ENCODE data around the gene CYFIP1.

CYFIP1 gene

DNA sequence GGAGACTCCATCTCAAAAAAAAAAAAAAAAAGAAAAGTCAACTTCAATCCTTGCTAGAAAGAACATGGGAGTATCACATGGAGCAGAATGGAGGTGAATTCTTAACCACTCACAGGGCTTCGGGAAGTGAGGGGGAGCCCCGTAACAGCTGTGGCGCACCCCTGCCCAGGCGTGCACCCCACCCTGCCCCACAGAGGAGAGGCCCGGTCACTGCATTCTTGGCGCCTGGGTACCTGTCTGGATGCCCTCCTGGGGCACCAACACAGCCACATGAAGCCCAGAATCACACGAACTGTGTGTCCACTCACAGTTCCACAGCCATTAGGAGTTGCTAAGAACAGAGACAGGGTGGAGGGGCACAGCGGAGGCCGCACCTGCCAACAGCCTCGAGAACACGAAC is 89.9 kb downstream of the CYFIP1 start:
- no peak for DNase-seq (ENCODE audit: low read depth in 2 of 2)

DNA sequence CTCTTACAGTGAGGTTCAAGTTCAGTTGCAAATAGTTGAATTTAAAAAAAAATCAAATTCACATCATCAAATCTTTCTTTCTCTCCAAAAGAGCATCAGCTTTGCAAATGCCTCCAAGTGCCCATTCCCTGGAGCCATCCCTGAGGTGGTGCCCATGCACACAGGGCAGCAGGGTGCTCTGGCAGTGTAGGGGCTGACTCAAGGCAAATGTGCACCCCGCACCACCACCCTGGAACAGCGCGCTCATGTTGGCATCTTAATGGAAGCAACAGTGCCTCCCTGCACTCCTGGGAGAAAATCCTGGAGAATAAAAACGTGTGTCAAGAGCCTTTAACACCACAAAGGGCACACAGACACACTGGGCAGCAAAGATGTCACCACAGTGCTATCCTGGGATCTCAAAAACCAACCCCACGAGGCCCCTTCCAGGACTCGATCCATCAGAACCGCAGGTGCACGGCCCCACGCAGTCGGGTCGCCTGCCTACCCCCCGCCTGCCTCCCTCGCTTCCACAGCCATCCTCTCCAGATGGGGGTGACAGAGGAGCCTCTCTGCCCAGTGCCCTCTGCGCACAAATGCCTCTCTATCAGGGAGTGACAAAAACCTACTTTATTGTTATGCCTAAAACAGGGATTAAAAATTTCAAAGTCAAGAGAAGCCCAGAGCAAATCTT is 90.9 kb downstream of the CYFIP1 start:
- DNase-seq (ENCODE audit: low read depth in 2 of 2): no peak

DNA sequence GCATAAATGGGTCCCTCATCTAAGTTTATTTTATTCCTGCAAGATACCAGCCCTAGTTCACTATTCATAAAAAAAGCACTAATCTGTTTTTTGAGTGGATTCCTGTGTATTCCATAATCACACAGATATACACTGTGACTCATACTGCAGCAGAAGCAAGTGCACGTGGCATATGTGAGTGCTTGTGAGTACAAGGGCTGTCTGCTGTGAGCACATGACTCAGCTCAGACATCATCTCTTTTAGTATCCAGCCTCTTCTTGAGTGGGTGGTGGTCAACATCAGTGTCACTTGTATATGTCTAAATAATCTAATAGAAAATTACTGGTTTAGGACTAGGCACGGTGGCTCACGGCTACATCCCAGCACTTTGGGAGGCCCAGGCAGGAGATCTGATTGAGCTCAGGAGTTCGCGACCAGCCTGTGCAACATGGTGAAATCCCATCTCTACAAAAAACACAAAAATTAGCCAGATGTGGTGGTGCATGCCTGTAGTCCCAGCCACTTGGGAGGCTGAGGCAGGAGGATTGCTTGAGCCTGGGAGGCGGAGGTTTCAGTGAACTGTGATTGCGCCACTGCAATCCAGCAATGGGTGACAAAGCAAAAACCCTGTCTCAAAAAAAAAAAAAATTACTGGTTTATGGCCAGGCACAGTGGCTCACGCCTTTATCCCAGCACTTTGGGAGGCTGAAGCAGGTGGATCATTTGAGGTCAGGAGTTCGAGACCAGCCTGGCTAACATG is 91.9 kb downstream of the CYFIP1 start:
- DNase-seq (ENCODE audit: low read depth in 2 of 2): no peak

DNA sequence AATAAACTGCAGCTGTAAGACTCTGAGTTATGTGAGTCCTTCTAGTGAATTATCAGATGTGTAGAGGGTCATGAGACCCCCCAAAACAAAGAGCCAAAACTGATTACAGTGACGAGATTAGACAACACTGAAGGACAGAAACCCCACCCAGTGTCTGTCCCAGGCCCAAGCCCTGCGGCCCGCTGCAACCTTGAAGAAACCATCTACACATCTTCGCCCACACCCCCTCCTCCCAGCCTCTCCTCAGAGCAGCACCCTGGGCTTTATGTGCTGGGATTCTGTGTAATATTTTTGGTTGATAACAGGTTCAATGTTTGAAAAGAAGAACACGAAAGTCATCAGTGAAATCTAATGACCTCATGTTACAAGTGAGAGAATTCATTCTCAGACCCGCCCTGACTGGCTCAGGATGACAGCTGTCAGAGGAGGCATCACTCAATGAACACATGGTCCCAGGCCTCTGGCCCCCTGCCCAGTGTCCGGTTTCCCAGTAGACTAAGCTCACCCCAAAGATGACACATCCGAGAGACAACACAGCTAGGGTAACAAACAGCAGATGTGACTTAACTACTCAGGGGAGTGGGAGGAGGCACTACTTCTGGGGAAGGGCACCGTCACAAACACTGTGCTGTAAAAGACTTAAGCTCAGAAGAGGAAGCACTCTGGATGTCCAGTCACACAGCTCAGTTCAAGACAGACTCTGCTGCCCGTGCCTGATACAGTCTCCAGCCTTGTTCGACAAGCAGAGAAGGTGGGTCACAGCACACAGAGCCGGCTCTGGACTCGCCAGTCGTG is 92.8 kb downstream of the CYFIP1 start:
- DNase-seq (ENCODE audit: low read depth in 2 of 2): no peak

DNA sequence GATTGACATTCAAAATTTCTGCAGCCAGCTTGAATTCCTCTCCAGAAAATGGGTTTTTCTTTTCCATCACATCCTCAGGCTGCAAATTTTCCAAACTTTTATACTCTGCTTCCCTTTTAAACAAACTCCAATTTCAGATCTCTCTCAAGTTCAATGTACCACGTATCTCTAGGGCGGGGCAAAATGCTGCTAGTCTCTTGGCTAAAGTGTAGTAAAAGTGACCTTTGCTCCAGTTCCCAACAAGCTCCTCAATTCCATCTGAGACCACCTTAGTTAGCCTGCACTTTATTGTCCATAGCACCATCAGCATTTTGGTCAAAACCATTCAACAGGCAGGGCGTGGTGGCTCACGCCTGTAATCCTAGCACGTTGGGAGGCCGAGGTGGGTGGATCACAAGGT is 95.0 kb downstream of the CYFIP1 start:
- DNase-seq (ENCODE audit: low read depth in 2 of 2): no peak

DNA sequence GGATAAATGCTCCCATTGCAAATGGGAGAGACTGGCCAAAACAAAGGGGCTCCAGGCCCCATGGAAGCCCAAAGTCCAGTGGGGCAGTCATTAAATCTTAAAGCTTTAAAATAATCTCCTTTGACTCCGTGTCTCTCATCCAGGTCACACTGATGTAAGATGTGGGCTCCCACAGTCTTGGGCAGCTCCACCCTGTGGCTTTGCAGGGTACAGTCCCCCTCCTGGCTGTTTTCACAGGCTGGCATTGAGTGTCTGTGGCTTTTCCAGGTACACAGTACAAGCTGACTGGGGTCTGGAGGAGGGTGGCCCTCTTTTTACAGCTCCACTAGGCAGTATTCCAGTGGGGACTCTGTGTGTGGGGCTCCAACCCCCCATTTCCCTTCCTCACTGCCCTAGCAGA is 95.8 kb downstream of the CYFIP1 start:
- no peak for DNase-seq (ENCODE audit: low read depth in 2 of 2)

DNA sequence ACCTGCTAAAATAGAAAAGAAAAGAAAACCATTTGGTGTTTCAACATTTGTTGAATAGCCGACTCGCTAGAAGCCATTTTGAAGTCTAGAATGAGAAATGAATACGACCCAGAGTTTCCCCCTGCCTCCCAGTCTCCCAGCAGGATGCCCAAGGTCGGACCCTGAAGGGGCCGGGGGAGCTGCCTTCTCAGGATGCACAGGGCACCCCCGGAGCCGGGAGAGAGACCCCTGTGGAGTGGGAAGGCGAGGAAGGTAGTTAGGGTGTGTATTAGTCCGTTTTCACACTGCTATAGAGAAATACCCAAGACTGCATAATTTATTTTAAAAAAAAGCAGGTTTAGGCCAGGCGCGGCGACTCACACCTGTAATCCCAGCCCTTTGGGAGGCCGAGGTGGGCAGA is 97.0 kb downstream of the CYFIP1 start:
- DNase-seq (ENCODE audit: low read depth in 2 of 2): no peak

DNA sequence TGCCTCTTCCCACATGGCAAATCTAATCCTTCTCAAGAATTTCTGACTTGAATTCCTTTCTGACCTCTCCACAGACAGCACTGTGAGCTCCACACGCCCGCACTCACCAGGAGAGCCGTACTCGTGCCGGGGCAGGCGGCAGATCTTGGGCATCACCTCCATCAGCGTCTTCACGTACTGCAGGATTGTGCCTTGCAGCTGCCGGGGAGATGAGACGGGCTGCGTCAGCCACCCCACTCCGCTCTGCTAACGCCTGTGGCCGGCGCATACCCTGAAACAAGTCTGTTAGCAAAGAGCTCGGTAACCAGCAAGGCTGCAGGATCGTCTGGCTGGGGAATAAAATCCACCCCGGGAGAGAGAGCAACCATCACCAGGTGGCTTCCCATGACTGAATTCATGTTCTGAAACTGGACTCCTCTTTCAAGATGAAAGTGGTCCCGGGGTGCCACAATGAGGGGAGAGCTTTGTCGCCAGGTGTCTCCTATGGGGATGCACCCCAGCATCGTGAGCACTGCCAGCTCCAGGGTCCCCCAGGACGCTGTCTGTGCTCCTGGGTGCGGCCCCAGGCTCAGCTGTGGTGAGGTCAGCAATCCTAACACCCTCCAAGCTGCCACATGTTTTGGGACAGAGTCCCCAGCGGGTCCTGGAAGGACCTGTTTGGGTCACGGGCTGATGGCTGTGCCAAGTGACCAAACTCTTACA is 98.3 kb downstream of the CYFIP1 start:
- DNase-seq (ENCODE audit: low read depth in 2 of 2): no peak

DNA sequence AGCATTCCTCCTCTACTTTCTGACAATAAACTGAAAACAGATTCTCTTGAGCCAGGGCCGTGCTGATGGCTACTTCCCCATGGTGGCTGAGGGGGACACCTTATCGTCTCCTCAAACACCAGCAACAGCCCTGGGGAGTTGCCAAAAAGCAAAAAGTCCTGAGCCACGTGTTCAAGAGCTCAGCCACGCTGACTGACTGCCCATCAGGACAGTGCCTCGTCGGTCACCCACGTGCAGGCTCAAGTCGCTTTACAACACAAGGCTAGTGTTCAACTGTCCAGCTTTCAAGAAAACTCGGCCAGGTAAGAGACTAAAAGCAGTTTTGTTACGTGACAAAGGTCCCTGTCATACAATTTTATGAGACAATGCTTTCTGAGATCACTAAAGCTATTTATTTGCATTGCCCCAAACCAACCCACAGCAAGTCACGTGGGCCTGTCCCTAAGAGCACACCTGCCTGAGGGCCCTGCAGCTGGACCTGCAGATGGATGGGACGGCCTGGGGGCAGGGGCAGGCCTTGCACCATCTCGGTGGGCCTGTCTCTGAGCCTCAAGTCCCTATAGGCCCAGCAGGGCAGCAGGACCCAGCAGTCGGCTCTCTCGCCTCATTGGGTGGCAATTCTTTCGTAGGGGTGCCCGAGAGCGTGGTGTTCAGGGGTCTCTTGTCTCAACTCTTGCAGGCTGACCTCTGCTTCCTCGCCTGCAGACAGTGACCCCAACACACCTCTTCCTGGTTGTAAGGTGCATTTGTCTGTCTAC is 99.0 kb downstream of the CYFIP1 start:
- no peak for DNase-seq (ENCODE audit: low read depth in 2 of 2)

DNA sequence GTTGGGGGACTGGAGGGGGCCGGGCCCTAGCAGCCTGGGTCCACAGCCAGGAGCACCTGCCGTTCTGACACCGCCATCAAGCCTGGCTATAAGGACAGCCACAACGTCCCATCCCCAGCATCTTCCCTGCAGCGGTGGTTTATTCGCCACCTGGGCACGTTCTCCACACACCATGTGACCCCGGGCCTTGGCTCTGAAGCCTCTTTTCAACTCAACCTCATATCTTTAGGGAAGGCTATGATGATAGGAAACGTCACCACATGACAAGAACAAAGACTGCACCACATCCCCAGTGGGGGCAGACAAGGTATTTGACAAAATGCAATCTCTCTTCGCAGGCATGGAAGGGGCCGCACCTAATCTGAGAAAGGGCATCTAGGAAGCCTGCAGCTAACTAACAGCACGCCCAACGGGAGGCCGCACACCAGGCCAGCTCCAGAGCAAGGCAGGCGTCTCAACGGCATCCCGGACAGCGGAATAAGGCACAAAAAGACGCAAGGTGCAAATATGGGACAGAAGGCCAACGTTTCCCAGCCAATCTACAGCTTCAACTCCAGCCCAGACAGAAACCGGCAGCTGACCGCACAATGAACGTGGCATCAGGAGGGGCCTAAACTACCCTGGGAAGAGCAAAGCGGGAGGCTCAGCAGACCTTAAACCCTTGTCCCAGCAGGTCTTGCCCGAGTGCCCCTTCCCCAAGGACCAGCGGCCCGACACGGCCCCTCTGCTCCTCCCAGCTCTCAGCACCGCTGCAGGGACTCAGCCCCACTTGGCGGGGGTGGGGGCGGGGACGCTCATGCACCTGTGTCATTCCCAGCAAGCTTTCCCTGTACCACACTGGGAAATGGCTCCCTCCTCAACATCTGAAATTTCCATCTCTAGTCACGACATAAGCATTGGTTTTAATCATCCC is 99.8 kb downstream of the CYFIP1 start:
- DNase-seq (ENCODE audit: low read depth in 2 of 2): no peak

DNA sequence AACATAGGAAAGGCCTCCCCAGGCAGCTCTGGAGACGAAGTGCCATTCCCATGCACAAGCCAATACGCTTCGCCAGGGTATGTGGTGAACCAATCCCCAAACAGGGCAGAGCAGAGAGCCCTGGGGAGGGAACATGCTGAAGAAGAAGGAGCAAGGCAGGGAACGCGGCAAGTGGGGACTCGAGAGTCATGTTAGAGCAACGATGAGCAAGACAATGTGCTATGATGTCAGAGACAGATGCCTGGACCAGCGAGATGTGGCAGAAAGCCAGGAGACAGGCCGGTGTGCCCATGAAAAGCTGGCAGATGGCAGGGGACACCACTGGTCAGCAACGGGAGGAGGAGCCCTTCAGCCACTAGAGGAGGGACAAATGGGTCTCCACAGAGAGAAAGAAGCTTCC is 102.1 kb downstream of the CYFIP1 start:
- DNase-seq (ENCODE audit: low read depth in 2 of 2): no peak

DNA sequence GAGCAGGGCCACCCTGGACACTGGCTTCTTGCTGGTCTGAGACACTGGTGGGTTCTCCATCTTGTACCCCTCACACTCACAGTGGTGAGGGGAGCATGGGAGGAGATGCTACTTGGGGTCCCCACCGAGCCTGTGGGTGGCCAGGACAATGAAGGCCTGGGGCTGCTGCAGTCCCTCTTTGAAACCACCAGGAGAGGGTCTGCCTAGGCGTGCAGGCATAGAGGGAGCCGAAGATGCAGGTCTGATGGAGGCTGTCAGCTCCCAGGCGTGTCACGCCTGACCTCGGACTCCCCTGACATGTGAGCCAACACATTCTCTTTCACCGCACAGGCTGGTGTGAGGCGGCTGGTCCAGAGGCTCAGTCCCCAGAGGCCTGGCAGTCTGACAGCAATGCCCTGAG is 102.6 kb downstream of the CYFIP1 start:
- DNase-seq (ENCODE audit: low read depth in 2 of 2): no peak

DNA sequence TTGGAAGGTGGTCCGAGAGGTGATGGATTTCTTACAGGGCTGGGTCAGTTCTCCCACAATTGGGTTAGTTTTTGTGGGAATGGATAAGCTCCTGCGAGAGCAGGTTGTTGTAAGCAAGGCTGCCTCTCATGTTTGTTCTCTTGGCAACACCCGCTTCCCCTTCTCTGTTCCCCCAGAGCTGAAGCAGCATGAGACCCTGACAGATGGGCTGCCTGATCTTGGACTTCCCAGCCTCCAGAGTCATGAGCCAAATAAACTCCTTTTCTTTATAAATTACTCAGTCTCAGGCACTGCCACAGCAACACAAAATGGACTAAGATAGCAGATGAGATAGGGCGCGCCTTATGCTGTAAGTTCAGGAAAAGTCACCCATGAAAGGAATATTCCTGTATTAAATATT is 103.1 kb downstream of the CYFIP1 start:
- DNase-seq (ENCODE audit: low read depth in 2 of 2): no peak

DNA sequence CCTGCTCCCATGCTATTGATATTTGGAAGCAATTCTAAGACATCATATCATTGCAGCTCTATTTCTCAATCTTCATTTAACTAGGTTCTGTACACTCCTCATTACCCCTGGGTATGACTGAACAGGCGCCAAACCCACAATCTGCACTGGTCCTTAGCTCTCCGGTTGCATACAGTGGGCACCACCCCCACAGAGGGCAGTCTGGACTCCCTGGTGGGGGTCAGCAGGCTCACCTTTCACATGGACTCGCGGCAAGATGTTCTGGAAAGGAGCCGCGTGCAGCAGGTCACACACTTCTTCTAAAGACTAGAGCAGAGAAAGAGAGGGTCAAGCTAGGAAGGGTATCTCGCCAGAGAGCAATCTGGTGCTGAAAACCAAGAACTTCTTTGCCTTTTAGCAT is 105.2 kb downstream of the CYFIP1 start:
- no peak for DNase-seq (ENCODE audit: low read depth in 2 of 2)

DNA sequence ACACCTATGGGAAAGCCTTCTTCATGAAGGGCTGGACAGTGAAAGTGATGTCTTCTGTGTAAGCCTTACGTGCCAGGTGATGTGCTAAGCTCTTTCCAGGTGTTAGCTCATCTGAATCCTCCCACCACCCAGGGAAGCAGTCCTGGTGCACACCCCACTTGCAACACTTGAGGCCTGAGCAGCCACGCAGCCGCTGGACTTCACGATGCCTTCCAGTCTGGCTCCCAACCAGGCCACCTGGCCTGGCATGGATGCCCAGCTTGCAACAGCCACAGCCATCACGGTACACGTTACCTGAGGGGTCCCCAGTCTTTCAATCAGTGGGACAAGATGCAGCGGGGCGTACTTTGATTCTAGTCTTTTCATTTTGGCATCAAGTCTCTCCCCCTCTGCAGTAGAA is 105.9 kb downstream of the CYFIP1 start:
- no peak for DNase-seq (ENCODE audit: low read depth in 2 of 2)

DNA sequence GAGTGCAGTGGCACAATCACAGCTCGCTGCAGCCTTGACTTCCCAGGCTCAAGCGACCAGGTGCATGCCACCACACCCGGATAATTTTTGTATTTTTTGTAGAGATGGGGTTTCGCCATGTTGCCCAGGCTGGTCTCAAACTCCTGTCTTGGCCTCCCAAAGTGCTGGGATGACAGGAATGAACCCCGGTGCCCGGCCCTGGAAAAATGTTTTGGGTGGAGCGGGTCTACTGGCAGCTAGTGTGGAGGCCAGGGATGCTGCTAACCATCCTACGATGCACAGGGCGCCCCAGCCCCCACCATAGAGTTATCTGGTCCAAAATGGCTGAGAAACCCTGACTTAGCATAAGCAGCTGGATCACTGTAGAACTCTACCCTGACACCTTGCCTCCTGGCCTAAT is 106.3 kb downstream of the CYFIP1 start:
- no peak for DNase-seq (ENCODE audit: low read depth in 2 of 2)

DNA sequence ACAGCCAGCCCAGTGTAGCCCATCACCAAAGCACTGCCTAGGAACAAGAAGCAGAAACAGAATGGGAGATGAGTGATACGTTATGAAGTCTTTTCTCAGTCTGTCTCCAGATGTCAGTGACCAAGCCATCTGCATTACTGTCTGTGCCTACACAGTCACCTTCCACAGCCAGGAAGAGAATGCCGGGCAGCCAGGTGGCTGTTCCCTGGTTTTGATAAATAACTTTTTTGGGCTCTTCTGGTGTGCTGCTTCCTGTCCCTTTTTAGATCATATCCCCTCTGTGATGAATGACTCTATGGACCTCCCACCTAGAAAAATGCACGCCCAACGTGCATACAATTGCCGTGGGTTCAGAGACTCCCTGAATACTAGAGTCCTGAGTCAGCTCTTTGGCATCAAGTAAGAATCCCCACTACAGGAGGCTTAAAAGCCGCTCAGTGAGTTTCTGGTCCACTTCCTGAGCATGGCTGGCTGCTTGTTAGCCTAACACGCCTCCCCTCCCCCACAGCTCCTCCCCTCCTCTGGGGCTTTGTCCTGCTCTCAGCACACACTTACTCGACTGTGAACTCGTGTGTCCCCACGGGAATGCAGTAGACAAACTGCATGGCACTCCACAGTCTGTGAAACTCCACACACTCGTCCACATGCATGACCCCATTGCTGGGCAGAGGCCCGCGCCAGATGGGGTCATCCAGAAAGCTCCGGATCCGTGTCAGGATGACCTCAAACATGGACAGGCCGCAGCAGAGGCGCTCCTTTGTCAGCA is 107.0 kb downstream of the CYFIP1 start:
- DNase-seq (ENCODE audit: low read depth in 2 of 2): no peak

DNA sequence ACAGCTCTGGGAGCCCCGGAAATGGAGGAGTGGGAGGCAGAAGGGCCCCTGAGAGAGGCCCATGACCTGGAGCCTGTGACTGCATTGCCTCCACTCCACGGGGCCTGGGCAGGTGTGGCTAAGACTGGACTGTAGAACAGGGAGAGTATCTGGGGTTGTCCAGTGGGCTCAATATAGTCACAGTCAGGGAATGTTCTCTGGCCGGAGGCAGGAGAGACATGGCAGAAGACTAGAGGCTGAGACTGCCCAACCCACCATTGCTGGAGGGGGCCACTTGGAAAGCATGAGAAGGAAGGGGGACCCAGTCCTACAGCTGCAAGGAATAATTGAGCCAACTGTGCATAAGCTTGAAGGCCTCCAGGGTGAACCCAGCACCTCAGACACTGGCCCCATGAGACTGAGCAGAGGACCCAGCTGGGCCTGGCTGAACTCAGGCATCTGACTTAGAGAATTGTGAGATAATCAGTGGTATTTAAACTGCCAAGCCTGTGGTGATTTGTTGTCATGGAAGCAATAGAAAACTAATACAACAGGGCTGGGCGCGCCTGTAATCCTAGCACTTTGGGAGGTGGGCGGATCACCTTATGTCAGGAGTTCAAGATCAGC is 108.6 kb downstream of the CYFIP1 start:
- no peak for DNase-seq (ENCODE audit: low read depth in 2 of 2)

DNA sequence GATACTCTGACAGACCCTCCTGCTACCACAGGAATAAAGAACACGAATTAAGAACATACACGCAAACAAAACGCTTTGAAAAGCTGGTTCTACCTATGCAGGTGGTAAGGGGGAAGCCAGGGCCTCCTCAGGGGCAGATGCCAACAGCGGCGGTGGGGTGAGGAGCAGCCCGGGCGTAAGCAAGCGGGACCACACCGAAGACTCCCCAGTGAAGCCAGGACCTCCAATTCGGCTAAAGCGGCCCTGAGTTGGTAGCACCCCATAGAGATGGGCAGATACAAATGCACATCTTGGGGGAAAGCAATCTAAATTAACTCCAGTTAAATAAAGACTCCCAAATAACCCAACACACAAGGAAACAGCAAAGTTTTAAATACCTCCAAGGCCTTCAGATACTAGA is 109.3 kb downstream of the CYFIP1 start:
- no peak for DNase-seq (ENCODE audit: low read depth in 2 of 2)
